HepG2 (cell line): Measurements from ENCODE around the gene ABCA8. TPM values are rescaled to one million over a fixed set of nuclear protein-coding genes. Genes with fewer than 3 reads are reported as not detected.

Experiments
- BHLHE40 ChIP-seq: IDR thresholded peaks from 2 replicates; pipeline ENCODE4 v1.6.1; 2011; ENCODE audit warnings: low read length, improper control_type of control experiment
- CBX5 ChIP-seq: sonication (generic); formaldehyde crosslinking; IDR thresholded peaks from 2 replicates; pipeline ENCODE4 v1.4.0; 2020; ENCODE audit warnings: missing genetic modification reagents, borderline replicate concordance
- CSRNP2 ChIP-seq: sonication (generic); formaldehyde crosslinking; conservative IDR thresholded peaks from 2 replicates; pipeline ENCODE4 v1.8.0; 2022; ENCODE audit warnings: low read depth, missing genetic modification reagents
- DDIT3 ChIP-seq: sonication (generic); formaldehyde crosslinking; IDR thresholded peaks from 2 replicates; pipeline ENCODE4 v1.4.0; 2020; ENCODE audit warnings: mild to moderate bottlenecking, missing genetic modification reagents
- HDAC1 ChIP-seq: sonication (generic); formaldehyde crosslinking; IDR thresholded peaks from 2 replicates; pipeline ENCODE4 v1.5.1; 2020; ENCODE audit warnings: mild to moderate bottlenecking, missing genetic modification reagents
- KAT7 ChIP-seq: IDR thresholded peaks from 2 replicates; pipeline ENCODE4 v1.6.1; 2018; ENCODE audit warnings: borderline replicate concordance, missing compliant biosample characterization
- SMAD1 ChIP-seq: sonication (generic); formaldehyde crosslinking; IDR thresholded peaks from 2 replicates; pipeline ENCODE4 v1.4.0; 2020; ENCODE audit warnings: missing genetic modification reagents, low read depth, mild to moderate bottlenecking, borderline replicate concordance
- SP4 ChIP-seq: sonication (generic); formaldehyde crosslinking; IDR thresholded peaks from 2 replicates; pipeline ENCODE4 v1.8.1; 2023; ENCODE audit warnings: mild to moderate bottlenecking, missing genetic modification reagents
- TBL1XR1 ChIP-seq: fragments of 150-350 bp; IDR thresholded peaks from 2 replicates; pipeline ENCODE4 v1.6.1; 2014; ENCODE audit warnings: borderline replicate concordance, low read length; ENCODE audit not compliant: partially characterized antibody
- TFDP2 ChIP-seq: sonication (generic); formaldehyde crosslinking; IDR thresholded peaks from 2 replicates; pipeline ENCODE4 v1.4.0; 2020; ENCODE audit warnings: missing genetic modification reagents
- TP53 ChIP-seq: sonication (generic); formaldehyde crosslinking; conservative IDR thresholded peaks from 2 replicates; pipeline ENCODE4 v1.4.0; 2020; ENCODE audit warnings: missing genetic modification reagents
- ZEB1 ChIP-seq: IDR thresholded peaks from 2 replicates; pipeline ENCODE4 v1.6.1; 2012; ENCODE audit warnings: mild to moderate bottlenecking, low read depth, inconsistent platforms; ENCODE audit not compliant: insufficient replicate concordance
- ZNF121 ChIP-seq: sonication (generic); formaldehyde crosslinking; IDR thresholded peaks from 2 replicates; pipeline ENCODE4 v1.5.0; 2020; ENCODE audit warnings: mild to moderate bottlenecking, missing genetic modification reagents
- ZNF264 ChIP-seq: sonication (generic); formaldehyde crosslinking; IDR thresholded peaks from 2 replicates; pipeline ENCODE4 v1.4.0; 2020; ENCODE audit warnings: missing genetic modification reagents
- ZNF350 ChIP-seq: sonication (generic); formaldehyde crosslinking; IDR thresholded peaks from 2 replicates; pipeline ENCODE4 v1.4.0; 2020; ENCODE audit warnings: mild to moderate bottlenecking, low read depth, missing genetic modification reagents, borderline replicate concordance
- ZNF460 ChIP-seq: sonication (generic); formaldehyde crosslinking; IDR thresholded peaks from 2 replicates; pipeline ENCODE4 v1.5.1; 2020; ENCODE audit warnings: missing genetic modification reagents, mild to moderate bottlenecking, borderline replicate concordance
- ZSCAN12 ChIP-seq: sonication (generic); formaldehyde crosslinking; IDR thresholded peaks from 2 replicates; pipeline ENCODE4 v1.9.0; 2021; ENCODE audit warnings: mild to moderate bottlenecking, missing genetic modification reagents
- polyA plus RNA-seq, 8 experiments: library from polyadenylated mRNA; depleted of rRNA in 3 of 8; stranded (reverse) in 7 of 8; unstranded in 1 of 8; fragments of >200 nt; fragmentation: Illumina TruSeq in 4 of 8; extraction: Trizol in 4 of 8; gene quantifications; 2 replicates each; pipeline versions ENCODE4 v1.2.1 to v1.2.3, GENCODE V29; 2011 to 2016; ENCODE audit warnings: low read depth in 4 of 8, missing spikeins in 1 of 8, mixed read lengths in 1 of 8; ENCODE audit not compliant: insufficient read depth in 1 of 8
- total RNA-seq, 5 experiments: library from RNA; depleted of rRNA; stranded (reverse); fragments of >200 nt; fragmentation: Illumina TruSeq; extraction: Trizol; gene quantifications; 2 replicates each; pipeline ENCODE4 v1.2.3, GENCODE V29; 2016; ENCODE audit warnings: low read depth in 1 of 5
- TF ChIP-seq, protein P1 (sequence below): sonication (generic); formaldehyde crosslinking; conservative IDR thresholded peaks from 2 replicates; pipeline ENCODE4 v1.4.0; 2020; ENCODE audit warnings: mild to moderate bottlenecking, missing genetic modification reagents, moderate library complexity
- TF ChIP-seq, protein P2 (sequence below): sonication (generic); formaldehyde crosslinking; IDR thresholded peaks from 2 replicates; pipeline ENCODE4 v1.9.0; 2021; ENCODE audit warnings: missing genetic modification reagents, borderline replicate concordance
- TF ChIP-seq, protein P3 (sequence below): sonication (generic); formaldehyde crosslinking; IDR thresholded peaks from 2 replicates; pipeline ENCODE4 v1.4.0; 2020; ENCODE audit warnings: missing genetic modification reagents

The ABCA8 gene
- total and polyA plus RNA-seq, 2 of the 13 experiments (the other 11 are each of a cell fraction or from before 2014, with no cell fraction given), result 0.05 to 0.18 TPM

- TF ChIP-seq, protein P1, sequence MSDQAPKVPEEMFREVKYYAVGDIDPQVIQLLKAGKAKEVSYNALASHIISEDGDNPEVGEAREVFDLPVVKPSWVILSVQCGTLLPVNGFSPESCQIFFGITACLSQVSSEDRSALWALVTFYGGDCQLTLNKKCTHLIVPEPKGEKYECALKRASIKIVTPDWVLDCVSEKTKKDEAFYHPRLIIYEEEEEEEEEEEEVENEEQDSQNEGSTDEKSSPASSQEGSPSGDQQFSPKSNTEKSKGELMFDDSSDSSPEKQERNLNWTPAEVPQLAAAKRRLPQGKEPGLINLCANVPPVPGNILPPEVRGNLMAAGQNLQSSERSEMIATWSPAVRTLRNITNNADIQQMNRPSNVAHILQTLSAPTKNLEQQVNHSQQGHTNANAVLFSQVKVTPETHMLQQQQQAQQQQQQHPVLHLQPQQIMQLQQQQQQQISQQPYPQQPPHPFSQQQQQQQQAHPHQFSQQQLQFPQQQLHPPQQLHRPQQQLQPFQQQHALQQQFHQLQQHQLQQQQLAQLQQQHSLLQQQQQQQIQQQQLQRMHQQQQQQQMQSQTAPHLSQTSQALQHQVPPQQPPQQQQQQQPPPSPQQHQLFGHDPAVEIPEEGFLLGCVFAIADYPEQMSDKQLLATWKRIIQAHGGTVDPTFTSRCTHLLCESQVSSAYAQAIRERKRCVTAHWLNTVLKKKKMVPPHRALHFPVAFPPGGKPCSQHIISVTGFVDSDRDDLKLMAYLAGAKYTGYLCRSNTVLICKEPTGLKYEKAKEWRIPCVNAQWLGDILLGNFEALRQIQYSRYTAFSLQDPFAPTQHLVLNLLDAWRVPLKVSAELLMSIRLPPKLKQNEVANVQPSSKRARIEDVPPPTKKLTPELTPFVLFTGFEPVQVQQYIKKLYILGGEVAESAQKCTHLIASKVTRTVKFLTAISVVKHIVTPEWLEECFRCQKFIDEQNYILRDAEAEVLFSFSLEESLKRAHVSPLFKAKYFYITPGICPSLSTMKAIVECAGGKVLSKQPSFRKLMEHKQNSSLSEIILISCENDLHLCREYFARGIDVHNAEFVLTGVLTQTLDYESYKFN (CRISPR knock-in tag), result peak; percentile 97
- TF ChIP-seq TP53 (CRISPR knock-in tag), result no peak
- TF ChIP-seq TBL1XR1, result no peak
- peak; percentile 84; the same call in 1 of the 2 replicates for TF ChIP-seq ZNF264
- no peak for TF ChIP-seq ZNF460 (CRISPR knock-in tag)
- TF ChIP-seq SP4 (CRISPR knock-in tag), result no peak
- no peak for TF ChIP-seq CBX5 (CRISPR knock-in tag)
- TF ChIP-seq, protein P2, sequence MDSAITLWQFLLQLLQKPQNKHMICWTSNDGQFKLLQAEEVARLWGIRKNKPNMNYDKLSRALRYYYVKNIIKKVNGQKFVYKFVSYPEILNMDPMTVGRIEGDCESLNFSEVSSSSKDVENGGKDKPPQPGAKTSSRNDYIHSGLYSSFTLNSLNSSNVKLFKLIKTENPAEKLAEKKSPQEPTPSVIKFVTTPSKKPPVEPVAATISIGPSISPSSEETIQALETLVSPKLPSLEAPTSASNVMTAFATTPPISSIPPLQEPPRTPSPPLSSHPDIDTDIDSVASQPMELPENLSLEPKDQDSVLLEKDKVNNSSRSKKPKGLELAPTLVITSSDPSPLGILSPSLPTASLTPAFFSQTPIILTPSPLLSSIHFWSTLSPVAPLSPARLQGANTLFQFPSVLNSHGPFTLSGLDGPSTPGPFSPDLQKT, result no peak
- no peak for TF ChIP-seq ZSCAN12 (CRISPR knock-in tag)
- TF ChIP-seq HDAC1 (CRISPR knock-in tag), result peak; percentile 66
- TF ChIP-seq BHLHE40, result no peak
- no peak for TF ChIP-seq CSRNP2 (CRISPR knock-in tag)
- no peak for TF ChIP-seq SMAD1
- no peak for TF ChIP-seq ZEB1
- TF ChIP-seq ZNF121 (CRISPR knock-in tag), result no peak
- TF ChIP-seq KAT7 (CRISPR knock-in tag), result peak; percentile 74; the same call in 1 of the 2 replicates
- TF ChIP-seq, protein P3, sequence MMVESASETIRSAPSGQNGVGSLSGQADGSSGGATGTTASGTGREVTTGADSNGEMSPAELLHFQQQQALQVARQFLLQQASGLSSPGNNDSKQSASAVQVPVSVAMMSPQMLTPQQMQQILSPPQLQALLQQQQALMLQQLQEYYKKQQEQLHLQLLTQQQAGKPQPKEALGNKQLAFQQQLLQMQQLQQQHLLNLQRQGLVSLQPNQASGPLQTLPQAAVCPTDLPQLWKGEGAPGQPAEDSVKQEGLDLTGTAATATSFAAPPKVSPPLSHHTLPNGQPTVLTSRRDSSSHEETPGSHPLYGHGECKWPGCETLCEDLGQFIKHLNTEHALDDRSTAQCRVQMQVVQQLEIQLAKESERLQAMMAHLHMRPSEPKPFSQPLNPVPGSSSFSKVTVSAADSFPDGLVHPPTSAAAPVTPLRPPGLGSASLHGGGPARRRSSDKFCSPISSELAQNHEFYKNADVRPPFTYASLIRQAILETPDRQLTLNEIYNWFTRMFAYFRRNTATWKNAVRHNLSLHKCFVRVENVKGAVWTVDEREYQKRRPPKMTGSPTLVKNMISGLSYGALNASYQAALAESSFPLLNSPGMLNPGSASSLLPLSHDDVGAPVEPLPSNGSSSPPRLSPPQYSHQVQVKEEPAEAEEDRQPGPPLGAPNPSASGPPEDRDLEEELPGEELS (CRISPR knock-in tag), result peak; percentile 59; the same call in 1 of the 2 replicates
- TF ChIP-seq TFDP2 (CRISPR knock-in tag), result no peak
- no peak for TF ChIP-seq DDIT3 (CRISPR knock-in tag)
- no peak for TF ChIP-seq ZNF350
Observed at GRCh38 chr17:68937890-68938514, 17.2 kb downstream of the ABCA8 start (continued).
